ENCODE results near the gene HP1BP3. TPM values are rescaled to one million over a fixed set of nuclear protein-coding genes. Genes with fewer than 3 reads are reported as not detected.

HP1BP3 gene
- total and polyA plus RNA-seq, 2 of the 4 experiments (the other 2 are of a cell fraction) = 88.4 to 151 TPM

GRCh38 chr1:20742671-20743070 is 44.4 kb downstream of the HP1BP3 start:
- no peak overlapping the region for H4K91ac ChIP-seq (ENCODE audit: insufficient read depth, low read depth, low read length)
- peaks cover 19 to 54% of the 10 kb centered on the region in 2 experiments for H3K79me1 ChIP-seq (ENCODE audit: low read depth in 1 of 2, low read length in 2 of 2)
- 0 out of 2 replicates have a peak overlapping the region, but pooled peaks have one; percentile 44 for H3K14ac ChIP-seq (replicated peaks; ENCODE audit: low read depth, low read length)
- peak overlapping the region; percentile 50; the same call in 1 of the 2 replicates for H3K18ac ChIP-seq (ENCODE audit: low read depth, low read length)
- no TSS peak for BruUV-seq (replicated peaks)
- TF ChIP-seq RFX5 (IDR thresholded peaks at IDR 0.05; ENCODE audit: low read depth, low read length) (no peak), FOS (IDR thresholded peaks at IDR 0.05; ENCODE audit: low read depth, low read length) (no peak), SMC3 (IDR thresholded peaks at IDR 0.05; ENCODE audit: low read depth, low read length) (no peak)
- TF ChIP-seq, protein P1, sequence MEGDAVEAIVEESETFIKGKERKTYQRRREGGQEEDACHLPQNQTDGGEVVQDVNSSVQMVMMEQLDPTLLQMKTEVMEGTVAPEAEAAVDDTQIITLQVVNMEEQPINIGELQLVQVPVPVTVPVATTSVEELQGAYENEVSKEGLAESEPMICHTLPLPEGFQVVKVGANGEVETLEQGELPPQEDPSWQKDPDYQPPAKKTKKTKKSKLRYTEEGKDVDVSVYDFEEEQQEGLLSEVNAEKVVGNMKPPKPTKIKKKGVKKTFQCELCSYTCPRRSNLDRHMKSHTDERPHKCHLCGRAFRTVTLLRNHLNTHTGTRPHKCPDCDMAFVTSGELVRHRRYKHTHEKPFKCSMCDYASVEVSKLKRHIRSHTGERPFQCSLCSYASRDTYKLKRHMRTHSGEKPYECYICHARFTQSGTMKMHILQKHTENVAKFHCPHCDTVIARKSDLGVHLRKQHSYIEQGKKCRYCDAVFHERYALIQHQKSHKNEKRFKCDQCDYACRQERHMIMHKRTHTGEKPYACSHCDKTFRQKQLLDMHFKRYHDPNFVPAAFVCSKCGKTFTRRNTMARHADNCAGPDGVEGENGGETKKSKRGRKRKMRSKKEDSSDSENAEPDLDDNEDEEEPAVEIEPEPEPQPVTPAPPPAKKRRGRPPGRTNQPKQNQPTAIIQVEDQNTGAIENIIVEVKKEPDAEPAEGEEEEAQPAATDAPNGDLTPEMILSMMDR (conservative IDR thresholded peaks at IDR 0.05; ENCODE audit: low read depth, low read length) = no peak
- H2AK9ac ChIP-seq (replicated peaks; ENCODE audit: low read depth, low read length, poor library complexity) = no peak overlapping the region
- no peak overlapping the region for H3K27ac ChIP-seq (ENCODE audit: insufficient read depth, low read length)
- H3K27me3 ChIP-seq (ENCODE audit: control insufficient read depth, insufficient read depth, low read length) = no peaks in the 10 kb centered on the region
- no peak overlapping the region for H3K4me3 ChIP-seq (ENCODE audit: insufficient read depth, low read depth, low read length)
- ChIA-PET POLR2A (ENCODE audit: unreplicated experiment) (no interaction called here), CTCF (interaction anchor here (1.0 kb wide), 1 partner anchor 46 kb away, joined by 3 read pairs; no protein-coding TSS in a partner anchor)
- H3K36me3 ChIP-seq (ENCODE audit: control insufficient read depth, insufficient read depth, low read length) = peaks cover 37% of the 10 kb centered on the region
- 0 out of 4 replicates have a peak overlapping the region, but pooled peaks of 1 of the 2 experiments have one; percentile 27 for H4K8ac ChIP-seq (ENCODE audit: low read depth in 2 of 2, low read length in 2 of 2)
- H3K4me2 ChIP-seq (ENCODE audit: low read depth, low read length) = no peak overlapping the region
- dilution Hi-C loops (cut with HindIII; ENCODE audit: low sequenced_read_pairs, unreplicated experiment) = no loop called here
- in situ Hi-C loops (cut with MboI; ENCODE audit: low sequenced_read_pairs) = no loop called here
- peak overlapping the region; percentile 46; the same call in 1 of the 2 replicates for H3K4ac ChIP-seq (ENCODE audit: low read depth, low read length)
- intact Hi-C loops (cut with micrococcal nuclease) = no loop called here
- no peak for ATAC-seq (ENCODE audit: low read depth)
- no peak overlapping the region for H2BK120ac ChIP-seq (ENCODE audit: low read depth, low read length)
- 0 out of 2 replicates have a peak overlapping the region, but pooled peaks have one; percentile 46 for H2BK20ac ChIP-seq (ENCODE audit: low read depth, low read length)
- no peak overlapping the region for H3K56ac ChIP-seq (ENCODE audit: extremely low read depth, insufficient read depth, low read length)
- H3K9ac ChIP-seq (ENCODE audit: low read depth, low read length) = no peak overlapping the region
- peaks cover 13% of the 10 kb centered on the region for H3K4me1 ChIP-seq (ENCODE audit: control insufficient read depth, insufficient read depth, low read length)
- H3K9me3 ChIP-seq (ENCODE audit: control insufficient read depth, insufficient read depth, low read length) = no peaks in the 10 kb centered on the region
- no peak overlapping the region for H2BK15ac ChIP-seq (ENCODE audit: low read depth, low read length)
- H3K23ac ChIP-seq (ENCODE audit: low read depth, low read length) = peak overlapping the region; percentile 54; the same call in 1 of the 2 replicates
- no peak for DNase-seq
- H3K9me1 ChIP-seq (ENCODE audit: insufficient read depth, low read length) = peaks cover 7% of the 10 kb centered on the region
- peak overlapping the region; percentile 59 for H2BK5ac ChIP-seq (ENCODE audit: low read depth, low read length, poor library complexity, severe bottlenecking)
- no peak overlapping the region for H2AK5ac ChIP-seq (ENCODE audit: low read depth, low read length)
- H4K5ac ChIP-seq (ENCODE audit: low read depth, low read length) = peak overlapping the region; percentile 37; the same call in 1 of the 2 replicates
- H4K20me1 ChIP-seq (ENCODE audit: insufficient read depth, low read length) = no peaks in the 10 kb centered on the region; the same call in 1 of the 2 replicates
- no peak overlapping the region for H2AFZ ChIP-seq (replicated peaks; ENCODE audit: low read length, poor library complexity)
